Testis (tissue), 3 donors: ENCODE measurements around the gene SLAMF1. TPM values are rescaled to one million over a fixed set of nuclear protein-coding genes. Genes with fewer than 3 reads are reported as not detected.

ENCODE experiments used
- DNase-seq: peaks from one replicate; pipeline ENCODE4 v3.0.0-alpha.2; 2019
- H3K27ac ChIP-seq, 2 donors: fragments of 200-600 bp; sonication (generic); one replicate each; pipeline ENCODE4 v1.5.1; 2019
- H3K27me3 ChIP-seq: fragments of 200-600 bp; sonication (generic); one replicate; pipeline ENCODE4 v1.5.1; 2019
- H3K36me3 ChIP-seq: fragments of 200-600 bp; sonication (generic); one replicate; pipeline ENCODE4 v1.5.1; 2017; ENCODE audit warnings: low read depth; ENCODE audit errors: missing control alignments
- H3K4me1 ChIP-seq: fragments of 200-600 bp; sonication (generic); one replicate; pipeline ENCODE4 v1.5.1; 2019
- H3K4me3 ChIP-seq, 2 donors: fragments of 200-600 bp; sonication (generic); one replicate each; pipeline ENCODE4 v1.5.1; 2017 to 2019
- H3K9me3 ChIP-seq: fragments of 200-600 bp; sonication (generic); one replicate; pipeline ENCODE4 v1.5.1; 2017
- CTCF ChIP-seq, 3 experiments: fragments of 450-650 bp in 2 of 3; fragments of 200-600 bp in 1 of 3; sonication (generic) in 1 of 3; IDR thresholded peaks; one replicate each; pipeline ENCODE4 v1.5.1; 2016 to 2019; ENCODE audit warnings: antibody characterized with exemption in 3 of 3, mild to moderate bottlenecking in 2 of 3, moderate library complexity in 1 of 3
- POLR2A ChIP-seq: fragments of 450-650 bp; IDR thresholded peaks from one replicate; pipeline ENCODE4 v1.6.1; 2017; ENCODE audit warnings: antibody characterized with exemption, mild to moderate bottlenecking, moderate library complexity
- WGBS, 2 donors: methylation state at CpG; one replicate each; pipeline ENCODE4 v1.1.5; 2018; 5-methylcytosine and 5-hydroxymethylcytosine counted together
- intact Hi-C: fragments of 100-400 bp; cut with DNase I; formaldehyde crosslinking; loops from one replicate; pipeline ENCODE4 v1.15.1; 2023; ENCODE audit warnings: low total_unique reads
- polyA plus RNA-seq: library from polyadenylated mRNA; stranded (reverse); fragments of 350-450 nt; fragmentation: Illumina TruSeq; extraction: RNeasy Lipid Tissue Mini Kit (QIAGEN cat#74804); gene quantifications from one replicate; pipeline ENCODE4 v1.2.3, GENCODE V29; 2014; ENCODE audit warnings: low read depth, low replicate concordance; ENCODE audit not compliant: insufficient read depth
- total RNA-seq, 2 donors: library from RNA; depleted of rRNA; stranded (reverse); fragments of >200 nt; gene quantifications; one replicate each; pipeline ENCODE4 v1.2.3, GENCODE V29; 2016

The SLAMF1 gene
- total and polyA plus RNA-seq, 3 donors from 2014 or later: 0.47 to 0.75 (median 0.50) TPM

GRCh38 chr1:160670701-160671100, 23.9 kb upstream of the SLAMF1 start:
- no peaks in the 10 kb centered on the region for H3K27me3 ChIP-seq
- WGBS, 2 donors: 75 to 80% methylated on average over 4 of the region's 4 CpGs
- H3K4me3 ChIP-seq: no peak overlapping the region
- intact Hi-C loops: no loop called here
- peaks cover 4% of the 10 kb centered on the region for H3K4me1 ChIP-seq
- no peaks in the 10 kb centered on the region for H3K36me3 ChIP-seq
- no peaks in the 10 kb centered on the region for H3K9me3 ChIP-seq
- TF ChIP-seq CTCF (IDR thresholded peaks at IDR 0.05) (no peak), POLR2A (no peak)
- no peak for DNase-seq
- no peak overlapping the region for H3K27ac ChIP-seq

- Histone ChIP-seq H3K27ac (no peak overlapping the region), H3K9me3 (no peaks in the 10 kb centered on the region), H3K36me3 (no peaks in the 10 kb centered on the region), H3K4me3 (no peak overlapping the region), H3K27me3 (no peaks in the 10 kb centered on the region), H3K4me1 (peaks cover 4% of the 10 kb centered on the region)
- DNase-seq: no peak
- intact Hi-C loops: no loop called here
- no peak for TF ChIP-seq CTCF (IDR thresholded peaks at IDR 0.05)
- TF ChIP-seq POLR2A: no peak
- WGBS, 2 donors: 74 to 81% methylated on average over 20 of the region's 20 CpGs
Observed at GRCh38 chr1:160669802-160670201, 23.0 kb upstream of the SLAMF1 start.

GRCh38 chr1:160669276-160669675, 22.4 kb upstream of the SLAMF1 start:
- Histone ChIP-seq H3K27me3 (no peaks in the 10 kb centered on the region), H3K4me3 (no peak overlapping the region), H3K9me3 (no peaks in the 10 kb centered on the region), H3K4me1 (peaks cover 4% of the 10 kb centered on the region), H3K27ac (no peak overlapping the region), H3K36me3 (no peaks in the 10 kb centered on the region)
- TF ChIP-seq POLR2A (no peak), CTCF (IDR thresholded peaks at IDR 0.05) (no peak)
- DNase-seq: no peak
- intact Hi-C loops: no loop called here

GRCh38 chr1:160667896-160668295, 21.1 kb upstream of the SLAMF1 start:
- H3K27ac ChIP-seq: no peak overlapping the region
- peaks cover 4% of the 10 kb centered on the region for H3K4me1 ChIP-seq
- H3K9me3 ChIP-seq: no peaks in the 10 kb centered on the region
- no peaks in the 10 kb centered on the region for H3K36me3 ChIP-seq
- H3K4me3 ChIP-seq: no peak overlapping the region
- H3K27me3 ChIP-seq: no peaks in the 10 kb centered on the region
- DNase-seq: no peak
- 92 to 93% methylated on average over 2 of the region's 2 CpGs for WGBS, 2 donors
- no peak for TF ChIP-seq CTCF (IDR thresholded peaks at IDR 0.05)
- TF ChIP-seq POLR2A: no peak
- intact Hi-C loops: no loop called here

GRCh38 chr1:160666079-160666442, 19.2 kb upstream of the SLAMF1 start:
- H3K36me3 ChIP-seq: no peaks in the 10 kb centered on the region
- TF ChIP-seq POLR2A (no peak), CTCF (IDR thresholded peaks at IDR 0.05) (no peak)
- H3K4me3 ChIP-seq: no peak overlapping the region
- no peaks in the 10 kb centered on the region for H3K27me3 ChIP-seq
- WGBS, 2 donors: 45 to 61% methylated on average over 3 of the region's 3 CpGs
- peaks cover 4% of the 10 kb centered on the region for H3K4me1 ChIP-seq
- peak overlapping the region in 1 of 2 donors; percentile 21 for H3K27ac ChIP-seq
- no peak for DNase-seq
- intact Hi-C loops: no loop called here
- no peaks in the 10 kb centered on the region for H3K9me3 ChIP-seq
